ENCODE results near the gene FRMD8. TPM values are rescaled to one million over a fixed set of nuclear protein-coding genes. Genes with fewer than 3 reads are reported as not detected.

The FRMD8 gene, protein sequence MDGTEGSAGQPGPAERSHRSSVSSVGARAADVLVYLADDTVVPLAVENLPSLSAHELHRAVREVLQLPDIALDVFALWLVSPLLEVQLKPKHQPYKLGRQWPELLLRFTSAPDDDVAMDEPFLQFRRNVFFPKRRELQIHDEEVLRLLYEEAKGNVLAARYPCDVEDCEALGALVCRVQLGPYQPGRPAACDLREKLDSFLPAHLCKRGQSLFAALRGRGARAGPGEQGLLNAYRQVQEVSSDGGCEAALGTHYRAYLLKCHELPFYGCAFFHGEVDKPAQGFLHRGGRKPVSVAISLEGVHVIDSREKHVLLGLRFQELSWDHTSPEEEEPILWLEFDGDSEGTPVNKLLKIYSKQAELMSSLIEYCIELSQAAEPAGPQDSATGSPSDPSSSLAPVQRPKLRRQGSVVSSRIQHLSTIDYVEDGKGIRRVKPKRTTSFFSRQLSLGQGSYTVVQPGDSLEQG
- 20.6 TPM for polyA plus RNA-seq (2013, experiment 1 of 2; ENCODE audit: insufficient read length)
- polyA plus RNA-seq (2013, experiment 2 of 2; ENCODE audit: insufficient read length) = 20.6 TPM

DNA sequence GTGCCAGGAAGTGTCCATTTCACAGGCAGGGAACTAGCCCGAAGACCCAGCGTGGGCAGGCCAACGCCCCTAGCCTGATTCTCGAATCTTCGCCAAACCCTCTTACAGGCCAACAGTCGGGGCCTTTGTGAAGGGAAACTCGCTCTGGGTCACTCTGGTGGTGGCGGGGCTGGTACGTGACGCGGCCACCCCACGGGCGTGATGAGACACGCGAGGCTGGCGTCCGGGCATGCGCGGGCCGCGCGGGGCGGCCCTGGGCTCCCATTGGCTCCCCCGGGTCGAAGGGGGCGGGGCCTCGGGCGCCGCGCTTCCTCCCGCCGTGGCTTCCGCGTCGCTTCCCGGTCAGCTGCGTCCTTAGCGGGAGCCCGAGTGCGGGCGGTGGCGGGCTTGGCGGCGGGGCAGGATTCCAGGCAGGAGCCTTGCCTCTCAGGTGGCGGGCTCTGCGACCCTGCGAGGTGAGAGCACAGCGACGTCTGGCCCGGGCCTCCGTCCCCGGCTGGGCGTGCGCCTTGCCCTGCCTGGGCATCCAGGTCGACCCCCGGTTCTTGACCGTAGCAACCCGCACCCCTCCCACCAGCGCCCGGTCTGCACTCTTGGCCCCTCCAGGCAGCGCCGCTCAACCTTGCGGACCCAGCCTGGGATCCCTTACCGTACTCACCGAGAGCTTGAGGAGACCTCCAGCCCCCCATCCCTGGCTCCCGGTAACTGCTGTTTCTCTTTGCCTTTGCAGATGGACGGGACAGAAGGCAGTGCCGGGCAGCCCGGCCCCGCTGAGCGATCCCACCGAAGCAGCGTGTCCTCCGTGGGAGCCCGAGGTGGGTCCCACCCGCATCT is at the start of gene FRMD8:
TSS of gene FRMD8 (plus strand) at position 331 of the 834 bp plus-strand sequence. CDS start at position 731, 400 bp downstream.
- DNase-seq = peak; percentile 80

DNA sequence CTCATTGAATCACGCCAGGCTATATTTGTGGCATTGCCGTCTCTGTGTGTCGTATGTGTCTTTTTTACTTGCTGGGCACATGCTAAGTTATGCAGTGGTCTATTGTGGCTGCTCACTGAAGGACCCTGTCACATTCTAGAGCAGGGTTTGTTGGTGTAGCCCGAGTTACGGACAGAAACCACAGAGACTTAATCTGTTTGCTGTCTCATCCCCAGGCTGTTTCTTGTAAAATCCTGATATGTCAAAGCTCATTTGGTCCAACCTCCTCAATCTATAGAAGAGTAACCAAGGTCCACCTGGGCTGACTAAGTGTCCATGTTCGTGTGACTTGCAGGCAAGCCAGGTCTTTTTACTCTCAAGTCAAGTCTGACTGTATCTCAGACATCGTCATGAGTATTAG is 47.8 kb upstream of the FRMD8 start:
- DNase-seq = no peak

DNA sequence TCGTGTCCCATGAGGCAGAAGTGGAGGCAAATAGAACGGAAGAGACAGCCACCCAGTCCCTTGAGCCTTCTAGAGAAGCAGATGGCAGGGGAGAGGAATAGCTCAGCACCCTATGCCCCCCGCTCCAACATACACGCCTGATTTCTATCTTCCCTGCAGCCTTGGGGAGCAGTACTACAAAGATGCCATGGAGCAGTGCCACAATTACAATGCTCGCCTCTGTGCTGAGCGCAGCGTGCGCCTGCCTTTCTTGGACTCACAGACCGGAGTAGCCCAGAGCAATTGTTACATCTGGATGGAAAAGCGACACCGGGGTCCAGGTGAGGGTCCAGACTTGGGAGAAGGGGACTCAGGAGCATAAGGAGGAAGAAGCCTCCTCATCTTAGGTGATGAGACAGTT is 46.2 kb upstream of the FRMD8 start:
- no peak for DNase-seq

DNA sequence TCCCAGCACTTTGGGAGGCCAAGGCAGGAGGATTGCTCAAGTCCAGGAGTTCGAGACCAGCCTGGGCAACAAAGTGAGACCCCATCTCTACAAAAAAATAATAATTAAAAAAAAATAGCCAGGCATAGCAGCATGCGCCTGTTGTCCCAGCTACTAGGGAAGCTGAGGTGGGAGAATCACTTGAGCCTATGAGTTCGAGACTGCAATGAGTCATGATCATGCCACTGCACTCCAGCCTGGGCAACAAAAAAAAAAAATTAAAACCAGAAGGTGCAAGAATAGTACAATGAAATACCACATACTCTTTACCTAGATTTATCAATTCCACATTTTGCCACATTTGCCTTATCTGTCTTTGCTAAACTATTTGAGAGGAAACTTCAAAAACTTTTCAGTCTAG is 44.6 kb upstream of the FRMD8 start:
- DNase-seq = no peak

DNA sequence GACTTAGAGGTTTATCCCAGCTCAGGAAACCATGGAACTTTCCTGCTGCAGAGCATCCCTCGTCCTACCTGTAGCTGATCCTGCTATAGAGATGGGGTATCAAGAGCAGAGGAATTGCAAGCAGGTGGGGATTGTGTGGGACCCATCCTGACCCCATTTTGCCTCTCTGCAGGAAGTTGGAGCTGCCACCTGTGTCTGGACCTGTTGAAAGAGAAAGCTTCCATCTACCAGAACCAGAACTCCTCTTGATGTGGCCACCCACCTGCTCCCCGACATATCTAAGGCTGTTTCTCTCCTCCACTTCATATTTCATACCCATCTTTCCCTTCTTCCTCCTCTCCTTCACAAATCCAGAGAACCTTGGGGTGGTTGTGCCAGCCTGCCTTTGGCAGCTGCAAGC is 34.9 kb upstream of the FRMD8 start:
- no peak for DNase-seq

DNA sequence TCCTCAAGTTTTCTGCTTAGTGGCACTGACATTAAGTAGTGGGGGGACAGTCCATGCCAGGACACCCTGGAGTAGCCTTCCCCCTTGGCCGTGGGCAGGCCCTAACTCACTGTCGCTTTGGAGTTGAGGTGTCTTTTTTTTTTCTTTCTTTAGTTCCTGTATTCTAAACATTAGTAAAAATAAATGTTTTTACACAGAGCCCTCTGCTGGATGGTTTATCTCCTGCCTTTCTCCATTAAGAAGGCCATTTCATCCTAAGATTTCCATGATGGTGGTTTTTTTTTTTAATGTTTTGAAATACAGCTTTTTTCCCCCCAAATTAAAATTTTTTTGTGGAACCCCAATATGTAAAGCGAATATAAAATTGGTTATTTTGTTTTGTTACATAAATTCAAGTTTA is 33.7 kb upstream of the FRMD8 start:
- peak; percentile 20 for DNase-seq

DNA sequence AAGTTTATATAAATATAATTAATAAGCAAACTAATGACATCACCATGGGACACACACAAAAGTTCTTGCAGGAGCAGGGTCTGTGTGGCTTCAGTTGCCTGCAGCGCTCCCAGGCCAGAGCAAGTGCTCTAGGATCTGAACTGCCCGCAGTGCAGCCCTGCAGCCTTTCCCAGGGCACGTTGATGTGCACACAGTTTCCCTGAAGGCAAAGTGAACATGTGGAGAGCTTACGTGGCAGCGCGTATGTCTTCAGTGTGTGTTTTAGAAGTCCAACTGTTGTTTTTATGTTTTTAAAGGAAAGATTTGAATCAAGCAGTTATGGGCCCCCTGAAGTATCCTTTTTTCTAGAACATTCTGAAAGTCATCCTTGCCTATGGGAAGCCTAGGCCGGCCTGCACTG is 33.1 kb upstream of the FRMD8 start:
- DNase-seq = no peak

DNA sequence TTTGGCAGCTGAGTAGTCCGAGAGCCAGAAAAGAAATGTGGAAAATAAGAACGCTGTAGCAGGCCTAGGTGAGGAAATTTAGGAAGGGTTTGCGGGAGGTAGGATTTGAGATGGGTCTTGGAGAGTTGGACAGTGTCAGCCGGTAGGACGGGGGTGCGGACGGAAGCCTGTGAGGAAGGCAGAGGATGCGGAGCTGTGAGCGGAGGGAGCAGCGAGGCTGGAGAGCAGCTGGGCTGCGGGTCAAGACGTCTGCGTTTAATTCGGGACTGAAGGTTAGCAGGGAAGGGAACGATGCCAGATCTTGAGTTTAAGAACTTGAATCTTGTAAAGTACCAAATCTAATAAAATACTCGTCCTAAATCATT is 32.6 kb upstream of the FRMD8 start:
- no peak for DNase-seq

DNA sequence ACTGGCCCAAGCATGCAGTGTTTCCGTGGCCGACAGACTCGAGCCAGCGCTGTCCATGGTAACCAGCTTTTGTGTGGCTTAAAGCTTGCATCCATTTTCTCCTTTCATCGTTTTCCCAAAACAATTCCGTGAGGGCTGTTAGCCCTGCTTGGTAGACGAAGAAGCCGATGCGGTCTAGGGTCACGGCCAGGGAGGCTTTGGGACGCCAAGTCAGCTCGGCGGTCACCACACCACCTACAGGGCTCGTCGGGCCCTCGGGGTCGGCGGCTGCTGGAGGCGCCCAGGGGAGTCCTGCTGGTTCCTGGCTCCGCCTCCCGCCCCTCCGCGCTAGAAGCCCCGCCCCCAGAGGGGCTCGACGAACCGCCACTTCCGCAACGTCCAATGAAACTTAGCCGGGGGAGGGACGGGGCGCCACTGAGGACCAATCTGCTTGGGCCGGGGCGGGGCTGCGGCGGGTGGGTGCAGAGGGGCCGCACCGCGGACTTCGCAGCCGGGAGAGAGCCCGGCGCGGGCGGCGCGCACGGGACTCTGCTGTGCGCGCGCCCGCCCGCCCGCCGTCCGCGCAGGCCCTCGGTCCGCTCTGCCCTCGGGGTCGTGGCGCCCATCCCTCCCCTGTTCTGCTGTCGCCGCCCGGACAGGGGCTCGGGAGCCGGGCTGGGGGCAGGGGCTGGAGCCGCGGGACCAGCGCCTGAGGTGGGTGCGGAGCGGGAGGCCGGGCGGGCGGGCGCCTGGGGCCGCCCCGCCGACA is 32.0 kb upstream of the FRMD8 start, which contains the start of gene TIGD3:
TSS of gene TIGD3 (plus strand) at position 487 of the 748 bp plus-strand sequence. CDS start 1,058 bp downstream, outside the sequence.
- peak; percentile 94 for DNase-seq

DNA sequence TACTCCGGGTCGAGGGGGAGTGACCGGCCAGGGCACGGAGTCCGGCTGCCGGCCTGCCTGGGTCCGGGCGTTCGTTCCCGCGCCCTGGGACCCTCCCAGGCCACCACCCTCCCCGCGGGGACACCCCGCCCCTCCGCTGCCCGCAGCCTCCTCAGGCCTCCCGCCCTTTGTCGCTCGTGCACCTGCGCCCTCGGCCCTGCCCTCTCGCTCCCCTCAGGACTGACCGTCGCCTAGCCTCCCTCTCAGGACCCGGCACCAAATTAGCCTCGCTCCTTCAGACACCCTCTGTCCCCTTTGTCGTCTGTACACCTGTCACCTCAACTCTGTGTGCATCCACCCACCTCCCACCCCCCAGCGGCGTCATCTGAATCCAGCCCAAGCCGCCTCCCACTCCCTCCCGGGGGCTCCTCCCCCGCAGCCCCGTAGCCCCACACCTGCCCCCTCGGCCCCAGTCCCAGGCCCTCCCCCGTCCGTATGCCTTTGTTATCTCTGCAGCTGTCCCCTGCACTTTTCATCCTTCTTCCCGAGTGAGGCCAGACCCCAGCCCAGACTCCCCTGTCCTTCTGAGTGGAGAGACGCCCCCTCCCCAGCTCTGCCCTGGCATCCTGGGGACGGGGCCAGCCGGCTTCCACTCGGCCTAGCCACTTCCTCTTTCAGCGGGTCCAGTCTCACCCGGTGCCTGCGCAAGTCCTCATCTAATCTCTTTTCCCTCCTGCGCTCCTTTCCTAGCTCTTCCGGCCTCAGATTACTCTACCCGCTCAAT is 31.2 kb upstream of the FRMD8 start:
- DNase-seq = no peak

DNA sequence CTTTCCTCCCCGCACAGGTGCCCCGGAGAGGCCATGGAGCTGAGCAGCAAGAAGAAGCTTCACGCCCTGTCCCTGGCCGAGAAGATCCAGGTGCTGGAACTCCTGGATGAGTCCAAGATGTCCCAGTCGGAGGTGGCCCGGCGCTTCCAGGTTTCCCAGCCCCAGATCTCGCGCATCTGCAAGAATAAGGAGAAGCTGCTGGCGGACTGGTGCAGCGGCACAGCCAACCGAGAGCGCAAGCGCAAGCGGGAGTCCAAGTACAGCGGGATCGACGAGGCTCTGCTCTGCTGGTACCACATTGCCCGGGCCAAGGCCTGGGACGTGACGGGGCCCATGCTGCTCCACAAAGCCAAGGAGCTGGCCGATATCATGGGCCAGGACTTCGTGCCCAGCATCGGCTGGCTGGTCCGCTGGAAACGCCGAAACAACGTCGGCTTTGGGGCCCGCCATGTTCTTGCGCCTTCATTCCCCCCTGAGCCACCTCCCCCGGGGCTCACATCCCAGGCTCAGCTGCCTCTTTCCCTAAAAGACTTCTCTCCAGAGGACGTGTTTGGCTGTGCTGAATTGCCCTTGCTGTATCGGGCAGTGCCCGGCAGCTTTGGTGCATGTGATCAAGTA is 30.6 kb upstream of the FRMD8 start:
- DNase-seq = peak; percentile 20

DNA sequence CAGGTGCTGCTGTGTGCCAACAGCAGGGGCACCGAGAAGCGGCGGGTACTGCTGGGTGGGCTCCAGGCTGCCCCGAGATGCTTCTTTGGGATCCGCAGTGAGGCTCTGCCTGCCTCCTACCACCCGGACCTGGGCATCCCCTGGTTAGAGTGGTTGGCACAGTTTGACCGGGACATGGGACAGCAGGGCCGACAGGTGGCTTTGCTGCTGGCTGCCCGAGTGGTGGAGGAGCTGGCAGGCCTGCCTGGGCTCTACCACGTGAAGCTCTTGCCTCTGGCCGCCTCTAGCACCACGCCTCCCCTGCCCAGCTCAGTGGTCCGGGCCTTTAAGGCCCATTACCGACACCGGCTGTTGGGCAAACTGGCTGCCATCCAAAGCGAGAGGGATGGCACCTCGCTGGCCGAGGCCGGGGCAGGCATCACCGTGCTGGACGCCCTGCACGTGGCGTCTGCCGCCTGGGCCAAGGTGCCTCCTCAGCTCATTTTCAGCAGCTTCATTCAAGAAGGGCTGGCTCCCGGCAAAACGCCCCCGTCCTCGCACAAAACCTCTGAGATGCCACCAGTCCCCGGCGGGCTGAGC is 30.0 kb upstream of the FRMD8 start:
- no peak for DNase-seq

DNA sequence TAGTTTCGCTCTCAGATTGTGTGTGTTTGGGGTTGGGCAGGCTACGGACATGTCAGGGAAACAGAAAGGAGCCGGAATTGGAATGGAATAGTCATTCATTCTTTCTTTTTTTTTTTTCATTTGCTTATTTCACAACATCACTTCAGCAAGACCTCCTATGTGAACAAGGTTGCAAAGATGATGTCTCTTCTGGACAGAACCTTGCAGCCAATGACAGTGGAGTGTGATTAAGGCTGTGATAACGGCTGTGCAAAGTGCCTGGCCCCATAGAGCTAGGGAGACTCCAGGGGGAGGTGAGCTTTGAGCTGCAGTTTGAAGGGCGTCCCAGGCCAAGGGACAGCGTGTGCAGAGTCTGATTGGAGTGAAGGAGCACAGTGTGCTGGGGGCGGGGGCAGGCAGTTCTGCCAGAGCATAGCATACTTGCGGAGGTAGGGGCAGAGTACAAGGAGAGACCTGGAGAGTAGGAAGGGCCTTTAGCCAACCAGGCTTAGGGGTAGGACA is 28.5 kb upstream of the FRMD8 start:
- DNase-seq = no peak

DNA sequence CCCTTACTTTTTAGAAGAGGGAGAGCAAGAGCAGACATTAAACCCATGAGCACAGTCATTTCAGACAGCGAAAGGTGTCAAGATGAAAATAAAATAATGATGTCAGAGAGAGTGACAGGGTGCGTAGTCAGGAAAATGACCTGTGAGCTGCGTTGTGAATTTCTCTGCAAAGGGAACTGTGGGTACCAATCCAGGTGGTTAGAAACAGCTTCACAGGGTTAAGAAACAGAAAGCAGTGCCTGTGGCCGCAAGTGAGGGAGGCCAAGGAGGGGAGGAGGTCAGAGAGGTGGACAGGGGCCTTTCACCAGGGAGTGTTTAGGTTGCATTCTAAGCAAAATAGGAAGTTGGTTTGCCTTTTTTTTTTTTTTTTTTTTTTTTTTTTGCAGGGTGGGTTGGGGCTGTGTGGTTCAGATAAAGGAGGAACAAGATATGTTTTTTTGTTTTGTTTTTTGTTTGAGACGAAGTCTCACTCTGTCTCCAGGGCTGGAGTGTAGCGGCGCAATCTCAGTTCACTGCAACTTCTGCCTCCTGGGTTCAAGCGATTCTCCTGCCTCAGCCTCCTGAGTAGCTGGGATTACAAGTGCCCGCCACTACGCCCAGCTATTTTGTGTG is 24.0 kb upstream of the FRMD8 start:
- DNase-seq = no peak

DNA sequence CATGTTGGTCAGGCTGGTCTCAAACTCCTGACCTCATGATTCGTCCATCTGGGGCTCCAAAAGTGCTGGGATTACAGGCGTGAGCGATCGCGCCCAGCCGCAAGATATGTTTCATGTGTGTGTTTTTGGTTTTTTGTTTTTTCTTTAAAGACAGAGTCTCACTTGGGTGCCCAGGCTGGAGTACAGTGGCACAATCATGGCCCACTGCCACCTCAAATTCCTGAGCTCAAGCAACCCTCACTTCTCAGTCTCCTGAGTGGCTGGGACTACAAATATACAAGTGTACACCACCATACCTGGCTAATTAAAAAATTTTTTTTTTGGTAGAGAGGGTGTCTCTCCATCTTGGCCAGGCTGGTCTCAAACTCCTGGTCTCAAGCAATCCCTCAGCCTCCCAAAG is 23.5 kb upstream of the FRMD8 start:
- no peak for DNase-seq

DNA sequence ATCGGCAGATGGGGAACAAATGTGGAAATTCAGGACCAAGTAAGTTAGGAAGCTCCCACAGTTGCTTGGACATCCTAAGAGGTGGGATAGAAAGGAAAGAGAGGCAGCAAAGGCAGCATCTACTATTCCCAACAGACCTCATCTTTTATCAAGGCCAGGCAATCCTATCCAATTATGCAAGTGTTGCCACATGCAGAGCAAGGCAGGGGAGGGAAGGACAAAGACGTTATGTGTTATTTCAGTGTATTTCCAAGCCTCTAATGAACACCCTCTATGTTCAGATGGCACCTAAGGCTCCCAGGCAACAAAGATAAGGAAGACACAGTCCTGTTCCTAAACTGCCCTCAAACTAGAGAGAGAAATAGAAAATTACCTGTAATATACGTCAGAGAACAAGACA is 22.7 kb upstream of the FRMD8 start:
- no peak for DNase-seq

DNA sequence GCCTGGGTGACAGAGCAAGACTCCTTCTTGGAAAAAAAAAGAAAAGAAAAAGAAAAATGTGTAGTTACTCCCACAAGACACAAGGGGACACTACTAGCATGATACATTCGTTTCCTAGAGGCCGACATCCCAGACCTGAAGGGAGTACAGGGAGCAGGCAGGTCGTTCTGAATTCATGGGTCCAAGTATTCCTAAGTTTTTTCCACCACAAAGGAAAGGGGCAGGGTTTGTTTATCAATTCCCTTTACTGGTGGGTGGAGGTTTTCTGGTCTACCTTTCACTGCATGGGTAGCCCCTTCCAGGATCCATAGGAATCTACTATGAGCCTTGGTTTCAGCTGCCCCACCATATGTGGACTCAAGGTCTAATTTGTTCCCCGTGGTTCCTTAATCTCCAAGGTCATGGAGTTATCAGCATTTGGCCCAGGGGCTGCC is 20.1 kb upstream of the FRMD8 start:
- DNase-seq = peak; percentile 84

DNA sequence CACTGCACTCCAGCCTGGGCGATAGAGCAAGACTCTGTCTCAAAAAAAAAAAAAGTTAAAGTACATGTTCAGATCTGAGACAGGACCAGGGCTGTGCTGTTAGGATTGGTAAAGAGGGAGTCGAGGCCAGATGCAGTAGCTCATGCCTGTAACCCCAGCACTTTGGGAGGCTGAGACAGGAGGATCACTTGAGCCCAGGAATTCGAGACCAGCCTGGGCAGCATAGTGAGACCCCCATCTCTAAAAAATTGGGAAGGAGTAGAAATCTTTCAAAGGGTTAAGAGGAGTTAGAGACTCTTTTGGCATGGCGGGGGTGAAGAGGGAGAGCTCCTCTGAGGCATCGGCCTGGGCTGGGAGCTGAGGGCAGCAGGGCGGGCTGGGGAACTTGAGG is 15.8 kb upstream of the FRMD8 start:
- no peak for DNase-seq

DNA sequence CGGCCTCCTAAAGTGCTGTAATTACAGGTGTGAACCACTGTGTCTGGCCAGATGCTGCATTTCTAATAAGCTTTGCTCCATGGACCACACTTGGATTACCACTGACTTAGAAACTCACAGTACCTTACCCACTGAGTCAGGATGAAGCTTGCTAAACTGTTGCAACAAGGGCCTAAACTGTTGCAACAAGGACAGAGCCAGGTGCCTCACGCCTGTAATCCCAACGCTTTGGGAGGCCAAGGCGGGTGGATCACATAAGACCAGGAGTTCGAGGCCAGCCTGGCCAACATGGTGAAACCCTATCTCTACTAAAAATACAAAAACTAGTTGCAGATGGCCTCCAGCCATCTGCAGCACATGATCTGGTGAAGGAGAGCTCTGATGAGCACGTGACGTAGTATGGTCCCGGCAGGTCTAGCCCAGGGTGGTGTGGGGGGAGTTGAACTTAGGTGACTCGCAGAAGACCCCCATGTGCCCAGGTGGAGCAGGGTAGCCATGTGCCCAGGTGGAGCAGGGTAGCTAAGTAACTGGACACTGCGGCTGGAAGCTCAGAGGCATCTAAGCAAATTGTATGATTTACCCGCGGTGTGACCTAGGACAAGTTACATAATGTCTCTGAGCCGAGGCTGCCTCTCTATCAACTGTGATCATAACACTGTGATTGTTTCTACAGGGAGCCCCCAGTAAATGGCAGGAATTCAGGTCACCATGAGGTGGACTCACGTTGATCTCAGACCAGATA is 12.4 kb upstream of the FRMD8 start:
- no peak for DNase-seq

DNA sequence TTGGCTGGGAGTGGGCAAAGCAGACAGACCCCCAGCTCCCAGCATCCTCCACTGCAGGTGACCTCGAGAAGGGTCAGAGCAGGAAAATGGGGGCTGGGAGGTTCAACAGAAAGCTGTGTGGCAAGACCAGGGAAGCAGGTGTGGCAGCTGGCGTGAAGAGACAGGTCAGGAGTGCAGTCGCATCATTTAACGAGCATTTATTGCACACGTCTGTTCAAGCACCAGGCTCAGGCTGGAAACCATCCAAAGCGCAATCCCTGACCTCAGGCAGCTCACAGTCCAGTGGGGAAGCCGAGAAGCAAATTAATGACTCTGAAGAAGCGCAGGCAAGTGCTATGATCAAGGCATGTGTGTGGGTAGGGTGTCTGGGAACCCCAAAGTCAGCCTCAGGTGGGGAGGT is 11.4 kb upstream of the FRMD8 start:
- DNase-seq = no peak
